Activated CD4-positive, alpha-beta T cell treated with anti-CD3 and anti-CD28 coated beads for 4 hours (primary cell): ENCODE measurements around the gene FRAS1.
"Not testable (repeated sequence)": the region's sequence is repeated elsewhere in the genome, so short reads cannot be mapped to it uniquely, and the experiment has no call there.

Experiments
- DNase-seq, 2 donors: peaks; one replicate each; pipeline ENCODE4 v3.0.0-alpha.2; 2020

FRAS1 gene

GRCh38 chr4:78125834-78126331 is 68.8 kb downstream of the FRAS1 start:
- DNase-seq = not testable (repeated sequence)

GRCh38 chr4:78129383-78130108 is 72.4 kb downstream of the FRAS1 start:
- DNase-seq = no peak

- DNase-seq = no peak
These were observed 74.3 kb downstream of the FRAS1 start for GRCh38 chr4:78131403-78131802.

GRCh38 chr4:78136109-78137081 is 79.3 kb downstream of the FRAS1 start:
- DNase-seq = no peak

- DNase-seq = no peak
These were observed 80.4 kb downstream of the FRAS1 start for GRCh38 chr4:78137532-78137931.

GRCh38 chr4:78138252-78138651 is 81.1 kb downstream of the FRAS1 start:
- DNase-seq = no peak

GRCh38 chr4:78143634-78144033 is 86.5 kb downstream of the FRAS1 start:
- no peak for DNase-seq

GRCh38 chr4:78145008-78145407 is 87.9 kb downstream of the FRAS1 start:
- DNase-seq = no peak

GRCh38 chr4:78145622-78146021 is 88.5 kb downstream of the FRAS1 start:
- no peak for DNase-seq

- DNase-seq = no peak
These were observed 92.8 kb downstream of the FRAS1 start for GRCh38 chr4:78149751-78150542.

GRCh38 chr4:78150543-78150864 is 93.4 kb downstream of the FRAS1 start:
- no peak for DNase-seq

GRCh38 chr4:78152795-78153194 is 95.7 kb downstream of the FRAS1 start:
- no peak for DNase-seq

- DNase-seq = no peak
These were observed 98.0 kb downstream of the FRAS1 start for GRCh38 chr4:78154972-78155590.

GRCh38 chr4:78155616-78156105 is 98.5 kb downstream of the FRAS1 start:
- DNase-seq = no peak

GRCh38 chr4:78156520-78156919 is 99.4 kb downstream of the FRAS1 start:
- DNase-seq = no peak

GRCh38 chr4:78162342-78162741 is 105.2 kb downstream of the FRAS1 start:
- no peak for DNase-seq

GRCh38 chr4:78162821-78163220 is 105.7 kb downstream of the FRAS1 start:
- DNase-seq = no peak

- no peak for DNase-seq
These were observed 108.6 kb downstream of the FRAS1 start for GRCh38 chr4:78165758-78166157.

- no peak for DNase-seq
These were observed 109.5 kb downstream of the FRAS1 start for GRCh38 chr4:78166622-78167021.

- no peak for DNase-seq
These were observed 110.4 kb downstream of the FRAS1 start for GRCh38 chr4:78167510-78167909.

- no peak for DNase-seq
These were observed 110.9 kb downstream of the FRAS1 start for GRCh38 chr4:78168029-78168428.

GRCh38 chr4:78169728-78170127 is 112.6 kb downstream of the FRAS1 start:
- no peak for DNase-seq
